Glomerular visceral epithelial cell (primary cell): ENCODE data around the gene ETS2.
A peak's percentile ranks its signal among the peaks of the same experiment; 100 is the strongest.

ENCODE experiments used
- DNase-seq: peaks from one replicate; pipeline ENCODE4 v3.0.0-alpha.2; 2016; ENCODE audit errors: extremely low spot score

The ETS2 gene

GRCh38 chr21:38777531-38777930, 28.2 kb upstream of the ETS2 start:
- no peak for DNase-seq

GRCh38 chr21:38780879-38781278, 24.9 kb upstream of the ETS2 start:
- no peak for DNase-seq

GRCh38 chr21:38784458-38785266, 21.1 kb upstream of the ETS2 start:
- no peak for DNase-seq

- DNase-seq = no peak
Observed at GRCh38 chr21:38785483-38785882, 20.2 kb upstream of the ETS2 start.

- no peak for DNase-seq
Observed at GRCh38 chr21:38787016-38787415, 18.7 kb upstream of the ETS2 start.

DNA sequence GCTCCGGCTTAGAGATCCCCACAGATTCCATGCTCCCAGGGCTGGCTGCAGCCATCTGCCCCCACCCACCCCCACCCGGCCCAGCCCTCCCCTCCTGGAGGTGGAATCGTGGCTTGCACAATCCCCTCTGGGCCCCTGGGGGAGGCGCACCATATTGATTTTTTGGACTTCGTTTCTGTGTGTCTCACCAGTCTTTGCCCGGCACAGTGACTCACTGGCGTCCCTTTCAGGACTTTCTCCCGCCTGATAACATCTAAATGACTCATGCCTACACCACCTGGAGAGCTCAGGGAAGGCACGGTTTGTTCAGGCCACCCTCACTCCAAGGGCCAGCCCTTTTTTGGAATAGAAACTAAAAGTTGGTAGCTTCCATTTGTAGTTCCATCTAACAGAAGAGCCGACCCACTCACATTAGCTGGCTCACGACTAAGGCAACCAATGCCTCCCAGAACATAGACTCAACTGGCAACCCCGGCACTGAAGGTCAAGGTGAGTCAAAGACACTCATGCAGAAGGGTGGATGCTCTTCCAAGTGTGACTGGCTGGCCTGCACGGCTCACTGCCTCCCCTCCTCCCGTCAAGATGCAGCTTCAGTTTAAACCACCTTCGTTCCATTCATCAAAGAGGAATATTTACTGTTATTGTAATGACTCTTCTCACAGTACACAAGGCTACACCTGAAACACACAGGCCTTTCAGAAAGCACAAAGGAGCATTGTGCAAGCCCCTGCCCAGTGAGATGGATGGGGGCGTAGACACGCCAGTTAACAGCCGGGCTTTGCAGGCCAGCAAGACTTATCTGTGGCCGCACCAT, 18.1 kb upstream of the ETS2 start:
- peak; percentile 93 for DNase-seq

DNA sequence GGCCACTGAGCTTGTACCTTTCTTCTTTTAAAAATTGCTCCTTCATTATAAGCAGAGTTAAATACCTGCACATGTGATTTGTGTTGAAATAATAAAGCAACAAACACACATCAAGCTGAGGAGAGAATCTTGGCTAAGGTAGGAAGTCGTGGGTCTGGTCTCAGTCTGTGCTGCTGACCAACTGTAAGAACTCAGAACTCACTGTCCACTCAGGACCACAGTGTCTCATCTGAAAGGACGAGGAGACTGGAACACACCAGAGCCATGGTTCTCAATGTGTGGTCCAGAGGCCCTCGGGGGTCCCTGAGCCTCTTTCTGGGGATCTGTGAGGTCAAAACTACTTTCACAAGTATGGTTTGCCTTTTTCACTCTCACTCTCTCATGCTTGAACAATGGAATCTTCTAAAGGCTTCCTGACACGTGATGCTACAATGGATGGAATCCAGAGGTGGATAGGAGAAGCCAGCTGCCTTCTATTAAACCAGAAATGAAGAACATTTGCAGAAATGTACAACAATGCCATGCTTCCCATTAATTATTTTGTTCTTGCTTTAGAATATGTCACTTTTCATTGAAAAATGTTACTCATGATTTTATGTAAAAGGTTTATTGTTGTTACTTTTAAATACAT, 17.3 kb upstream of the ETS2 start:
- no peak for DNase-seq

DNA sequence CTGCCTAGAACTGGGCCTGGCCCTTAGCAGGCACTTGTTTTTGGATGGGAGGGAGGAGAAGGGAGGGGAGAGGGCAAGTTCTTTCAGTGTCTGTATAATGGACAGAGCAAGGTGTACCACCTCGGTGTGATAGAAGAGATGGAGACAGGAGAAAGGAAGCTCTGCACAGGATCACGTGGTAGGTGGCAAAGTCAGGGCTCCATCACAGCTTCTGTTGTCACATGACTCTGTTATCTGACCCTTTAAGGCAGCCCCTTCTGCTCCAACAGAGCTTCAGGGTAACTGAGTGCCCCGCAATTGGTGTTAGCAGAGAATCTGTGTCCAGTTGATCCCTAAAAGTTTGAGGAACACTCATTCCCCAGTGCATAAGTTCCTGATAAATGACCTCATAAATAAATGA, 16.5 kb upstream of the ETS2 start:
- no peak for DNase-seq

- DNase-seq = no peak
Observed at GRCh38 chr21:38790059-38790458, 15.7 kb upstream of the ETS2 start.

DNA sequence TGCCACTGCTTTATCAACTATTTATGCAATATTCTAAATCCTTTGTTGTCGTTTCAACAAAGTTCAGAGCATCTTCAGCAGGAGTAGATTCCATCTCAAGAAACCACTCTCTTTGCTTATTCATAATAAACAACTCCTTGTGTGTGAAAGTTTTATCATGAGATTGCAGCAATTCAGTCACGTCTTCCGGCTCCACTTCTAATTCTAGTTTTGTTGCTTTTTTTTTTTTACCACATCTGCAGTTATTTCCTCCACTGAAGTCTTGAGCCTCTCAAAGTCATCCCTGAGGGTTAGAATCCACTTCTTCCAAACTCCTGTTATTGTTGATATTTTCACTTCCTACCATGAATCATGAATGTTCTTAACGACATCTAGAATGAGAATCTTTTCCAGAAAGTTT, 14.8 kb upstream of the ETS2 start:
- DNase-seq = no peak

GRCh38 chr21:38792676-38793459, 12.9 kb upstream of the ETS2 start:
- DNase-seq = no peak

DNA sequence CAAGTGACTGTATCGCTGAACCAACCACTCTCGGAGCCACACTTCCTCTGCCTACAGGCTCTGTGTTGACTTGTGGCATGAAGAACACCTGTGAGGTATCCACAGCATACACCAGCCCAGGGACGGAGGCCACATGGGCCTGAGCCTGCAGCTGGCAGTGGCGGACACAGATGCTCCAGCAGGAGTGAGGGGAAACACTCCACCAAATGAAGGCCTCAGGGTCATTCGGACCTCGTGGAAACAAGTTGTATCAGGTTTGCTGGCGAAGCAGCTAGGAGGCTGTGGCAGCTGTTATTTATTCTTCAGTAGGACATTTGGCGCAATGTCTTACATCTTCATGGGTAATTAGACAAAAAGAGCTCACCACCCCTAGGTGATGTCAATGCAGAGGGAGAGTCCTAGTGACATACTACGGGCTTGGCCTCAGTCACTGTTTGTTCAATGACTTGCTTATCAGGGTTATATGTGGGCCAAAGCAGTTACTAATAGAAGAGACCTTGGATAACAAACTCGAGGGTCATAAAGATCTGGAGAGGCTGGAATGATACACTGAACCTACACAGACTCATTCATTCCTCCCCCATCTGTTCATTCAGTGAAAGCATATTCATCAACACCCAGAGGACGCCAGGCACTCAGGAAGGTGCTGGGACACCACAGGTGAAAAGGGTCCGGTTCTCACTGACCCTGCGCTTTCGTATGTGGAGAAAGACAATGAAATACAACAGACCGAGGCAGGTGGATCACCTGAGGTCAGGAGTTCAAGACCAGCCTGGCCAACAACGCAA, 11.6 kb upstream of the ETS2 start:
- DNase-seq = no peak

- DNase-seq = no peak
Observed at GRCh38 chr21:38794978-38795377, 10.8 kb upstream of the ETS2 start.

DNA sequence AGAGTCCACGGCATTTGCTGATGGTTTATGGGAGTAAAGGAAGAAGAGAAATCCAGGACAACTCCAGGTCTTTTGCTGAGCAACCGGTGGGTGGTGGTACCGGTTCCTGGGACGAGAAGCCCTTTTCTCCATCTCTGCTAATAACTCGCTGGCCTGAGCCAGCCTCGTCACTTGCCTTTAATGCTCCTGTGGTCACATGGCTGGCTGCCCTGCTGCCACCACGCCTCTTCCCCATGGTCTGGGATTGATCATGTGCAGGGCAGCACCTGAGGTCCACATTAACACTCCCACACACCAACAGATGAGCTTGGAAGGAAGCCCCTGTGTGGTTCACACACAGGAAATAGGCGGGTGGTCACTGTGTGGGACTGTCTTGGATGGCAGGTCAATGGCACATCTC, 10.3 kb upstream of the ETS2 start:
- no peak for DNase-seq

- peak; percentile 84 for DNase-seq
Observed at GRCh38 chr21:38796424-38796823, 9.3 kb upstream of the ETS2 start.

DNA sequence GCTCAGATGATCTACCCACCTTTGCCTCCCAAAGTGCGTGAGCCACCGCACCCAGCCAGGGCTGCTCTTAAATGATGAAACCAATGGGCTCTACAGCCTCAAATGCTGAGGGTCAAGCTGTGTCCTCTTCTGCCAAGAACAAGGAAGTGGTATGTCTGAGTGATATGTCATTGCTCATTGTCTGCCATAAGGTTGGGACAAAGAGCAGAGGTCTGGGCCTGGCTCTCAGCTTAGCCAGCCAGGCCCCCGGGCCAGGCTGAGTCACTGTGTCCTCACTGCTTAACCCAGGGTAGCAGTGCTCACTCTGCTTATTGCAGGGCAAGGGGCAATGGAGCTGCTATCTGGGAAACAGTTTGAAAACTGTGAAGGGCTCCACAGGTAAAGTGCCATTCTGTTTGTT, 8.3 kb upstream of the ETS2 start:
- no peak for DNase-seq

DNA sequence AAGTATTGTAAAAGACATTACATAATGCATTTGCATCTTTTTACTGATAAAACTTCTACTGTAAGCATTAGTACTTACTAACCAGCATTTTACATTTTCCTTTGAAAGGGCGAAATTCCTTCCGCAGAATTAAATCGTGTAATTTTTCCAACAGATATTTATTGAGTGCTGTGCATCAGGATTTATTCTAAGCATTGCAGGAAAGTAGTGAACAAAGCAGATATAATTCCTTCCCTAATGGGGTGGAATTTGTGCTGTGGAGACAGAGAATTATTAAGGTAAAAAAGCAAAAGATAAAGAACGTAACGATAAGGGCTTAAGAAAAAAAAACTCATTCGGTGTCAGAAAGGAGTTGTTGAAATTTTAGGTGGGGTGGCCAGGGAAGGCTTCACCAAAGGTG, 7.6 kb upstream of the ETS2 start:
- no peak for DNase-seq

GRCh38 chr21:38798481-38798882, 7.2 kb upstream of the ETS2 start:
- peak; percentile 84 for DNase-seq

- no peak for DNase-seq
Observed at GRCh38 chr21:38800046-38800758, 5.5 kb upstream of the ETS2 start.

- no peak for DNase-seq
Observed at GRCh38 chr21:38800924-38801744, 4.6 kb upstream of the ETS2 start.
